Measurements from ENCODE around the gene CAMSAP2.
"Not testable (repeated sequence)": the region's sequence is repeated elsewhere in the genome, so short reads cannot be mapped to it uniquely, and the experiment has no call there.

CAMSAP2 gene

GRCh38 chr1:200783926-200784325 is 45.2 kb downstream of the CAMSAP2 start:
- DNase-seq, result no peak

- DNase-seq, result no peak
Measured at GRCh38 chr1:200784576-200784975, 45.9 kb downstream of the CAMSAP2 start.

- DNase-seq, result no peak
Measured at GRCh38 chr1:200786788-200787187, 48.1 kb downstream of the CAMSAP2 start.

GRCh38 chr1:200787896-200788387 is 49.2 kb downstream of the CAMSAP2 start:
- DNase-seq, result no peak

GRCh38 chr1:200791012-200791411 is 52.3 kb downstream of the CAMSAP2 start:
- DNase-seq, result not testable (repeated sequence)

- DNase-seq, result no peak
Measured at GRCh38 chr1:200793677-200794076, 55.0 kb downstream of the CAMSAP2 start.

GRCh38 chr1:200794506-200795065 is 55.9 kb downstream of the CAMSAP2 start:
- no peak for DNase-seq

GRCh38 chr1:200795156-200795555 is 56.5 kb downstream of the CAMSAP2 start:
- DNase-seq, result no peak

- DNase-seq, result no peak
Measured at GRCh38 chr1:200802042-200802441, 63.3 kb downstream of the CAMSAP2 start.

- DNase-seq, result peak; percentile 17
Measured at GRCh38 chr1:200802865-200803512, 64.3 kb downstream of the CAMSAP2 start.

- no peak for DNase-seq
Measured at GRCh38 chr1:200805719-200806118, 67.0 kb downstream of the CAMSAP2 start.

GRCh38 chr1:200808846-200809245 is 70.2 kb downstream of the CAMSAP2 start:
- DNase-seq, result no peak

GRCh38 chr1:200811704-200812103 is 73.0 kb downstream of the CAMSAP2 start:
- DNase-seq, result no peak

GRCh38 chr1:200816624-200817224 is 78.0 kb downstream of the CAMSAP2 start:
- DNase-seq, result not testable (repeated sequence)

GRCh38 chr1:200818248-200818647 is 79.6 kb downstream of the CAMSAP2 start:
- DNase-seq, result no peak

- no peak for DNase-seq
Measured at GRCh38 chr1:200819726-200820125, 81.0 kb downstream of the CAMSAP2 start.

- DNase-seq, result no peak
Measured at GRCh38 chr1:200831091-200831490, 92.4 kb downstream of the CAMSAP2 start.

- no peak for DNase-seq
Measured at GRCh38 chr1:200834383-200834782, 95.7 kb downstream of the CAMSAP2 start.

GRCh38 chr1:200836213-200836612 is 97.5 kb downstream of the CAMSAP2 start:
- DNase-seq, result no peak

- no peak for DNase-seq
Measured at GRCh38 chr1:200837931-200838571, 99.4 kb downstream of the CAMSAP2 start.

GRCh38 chr1:200838676-200839445 is 100.2 kb downstream of the CAMSAP2 start:
- DNase-seq, result no peak

GRCh38 chr1:200845360-200845759 is 106.7 kb downstream of the CAMSAP2 start:
- DNase-seq, result no peak

- DNase-seq, result no peak
Measured at GRCh38 chr1:200846398-200846797, 107.7 kb downstream of the CAMSAP2 start.
